ENCODE measurements around the gene TBC1D24. TPM values are rescaled to one million over a fixed set of nuclear protein-coding genes. Genes with fewer than 3 reads are reported as not detected.

Gene TBC1D24
- total and polyA plus RNA-seq, 2 donors (not counting 1 experiment from before 2014, with no cell fraction given), result 7.1 to 9.4 TPM

- H3K27me3 ChIP-seq (replicated peaks in 1 of 4; ENCODE audit: control extremely low read depth in 1 of 4, control insufficient read depth in 3 of 4, insufficient read depth in 4 of 4, low read length in 3 of 4), result no peaks in the 10 kb centered on the region
- WGBS (ENCODE audit: insufficient coverage), result 98% methylated on average over 17 of the region's 23 CpGs
- Mint-ChIP-seq H3K9me3 (ENCODE audit: insufficient read depth) (no peaks in the 10 kb centered on the region), H3K27ac (no peak overlapping the region), H3K27me3 (no peaks in the 10 kb centered on the region), H3K4me3 (no peak overlapping the region), H3K4me1 (peaks cover 18% of the 10 kb centered on the region)
- peaks cover 43% of the 10 kb centered on the region for H3K79me2 ChIP-seq (ENCODE audit: control insufficient read depth, insufficient read depth, low read length)
- no peak overlapping the region for H3K9ac ChIP-seq (ENCODE audit: low read length)
- no peaks in the 10 kb centered on the region for H3K9me3 ChIP-seq (ENCODE audit: control extremely low read depth in 1 of 3, control insufficient read depth in 2 of 3, insufficient read depth in 1 of 3, low read length in 2 of 3)
- no peak for ATAC-seq (ENCODE audit: low read depth)
- POLR2A ChIA-PET, result no interaction called here
- TF ChIP-seq EZH2 (IDR thresholded peaks at IDR 0.05; ENCODE audit: borderline replicate concordance, insufficient read depth, low read depth, low read length, poor library complexity, severe bottlenecking) (no peak), CTCF (IDR thresholded peaks at IDR 0.05) (no peak)
- no peak overlapping the region for H3K27ac ChIP-seq (ENCODE audit: low read length in 2 of 2)
- intact Hi-C loops (cut with micrococcal nuclease), result no loop called here
- no peak overlapping the region for H3K4me3 ChIP-seq (ENCODE audit: control extremely low read depth in 1 of 5, extremely low read depth in 1 of 5, insufficient read depth in 1 of 5, low read depth in 2 of 5, low read length in 4 of 5)
- H3K4me2 ChIP-seq (replicated peaks; ENCODE audit: low read depth, low read length, poor library complexity, severe bottlenecking), result no peak overlapping the region
- peaks cover 0 to 3% of the 10 kb centered on the region in 2 experiments for H3K36me3 ChIP-seq (replicated peaks in 1 of 2; ENCODE audit: control extremely low read depth in 1 of 2, control insufficient read depth in 1 of 2, extremely low read depth in 1 of 2, insufficient read depth in 2 of 2, low read length in 1 of 2)
- DNase-seq, result no peak
- no peak overlapping the region for H2AFZ ChIP-seq (ENCODE audit: insufficient read depth, low read depth, low read length, poor library complexity, severe bottlenecking)
- CTCF ChIA-PET, result interaction anchor here (0.6 kb wide), 1 partner anchor 163 kb away, joined by 6 read pairs; no protein-coding TSS in a partner anchor
- H3K4me1 ChIP-seq (ENCODE audit: control insufficient read depth in 2 of 2, insufficient read depth in 2 of 2, low read length in 2 of 2), result peaks cover 24 to 26% of the 10 kb centered on the region in 2 donors
- no peaks in the 10 kb centered on the region for H4K20me1 ChIP-seq (ENCODE audit: control insufficient read depth, insufficient read depth, low read length, poor library complexity, severe bottlenecking)
Observed at GRCh38 chr16:2490190-2491105, 15.5 kb downstream of the TBC1D24 start.

- no peak overlapping the region for H3K9ac ChIP-seq (ENCODE audit: low read length)
- no peaks in the 10 kb centered on the region for H3K27me3 ChIP-seq (replicated peaks in 1 of 4; ENCODE audit: control extremely low read depth in 1 of 4, control insufficient read depth in 3 of 4, insufficient read depth in 4 of 4, low read length in 3 of 4)
- Mint-ChIP-seq H3K27ac (no peak overlapping the region), H3K9me3 (ENCODE audit: insufficient read depth) (no peaks in the 10 kb centered on the region), H3K4me1 (peaks cover 6% of the 10 kb centered on the region), H3K27me3 (no peaks in the 10 kb centered on the region), H3K4me3 (no peak overlapping the region)
- H3K4me3 ChIP-seq (ENCODE audit: control extremely low read depth in 1 of 5, extremely low read depth in 1 of 5, insufficient read depth in 1 of 5, low read depth in 2 of 5, low read length in 4 of 5), result no peak overlapping the region
- H3K79me2 ChIP-seq (ENCODE audit: control insufficient read depth, insufficient read depth, low read length), result peaks cover 27% of the 10 kb centered on the region
- ChIA-PET POLR2A (no interaction called here), CTCF (no interaction called here)
- H3K4me1 ChIP-seq (ENCODE audit: control insufficient read depth in 2 of 2, insufficient read depth in 2 of 2, low read length in 2 of 2), result peaks cover 8 to 9% of the 10 kb centered on the region in 2 donors
- intact Hi-C loops (cut with micrococcal nuclease), result no loop called here
- 98% methylated on average over 12 of the region's 13 CpGs for WGBS (ENCODE audit: insufficient coverage)
- H4K20me1 ChIP-seq (ENCODE audit: control insufficient read depth, insufficient read depth, low read length, poor library complexity, severe bottlenecking), result no peaks in the 10 kb centered on the region
- H3K27ac ChIP-seq (ENCODE audit: low read length in 2 of 2), result no peak overlapping the region
- H3K36me3 ChIP-seq (replicated peaks in 1 of 2; ENCODE audit: control extremely low read depth in 1 of 2, control insufficient read depth in 1 of 2, extremely low read depth in 1 of 2, insufficient read depth in 2 of 2, low read length in 1 of 2), result peaks cover 0 to 6% of the 10 kb centered on the region in 2 experiments
- DNase-seq (no peak), ATAC-seq (ENCODE audit: low read depth) (no peak)
- H3K4me2 ChIP-seq (replicated peaks; ENCODE audit: low read depth, low read length, poor library complexity, severe bottlenecking), result no peak overlapping the region
- H3K9me3 ChIP-seq (ENCODE audit: control extremely low read depth in 1 of 3, control insufficient read depth in 2 of 3, insufficient read depth in 1 of 3, low read length in 2 of 3), result no peaks in the 10 kb centered on the region
- TF ChIP-seq EZH2 (IDR thresholded peaks at IDR 0.05; ENCODE audit: borderline replicate concordance, insufficient read depth, low read depth, low read length, poor library complexity, severe bottlenecking) (no peak), CTCF (IDR thresholded peaks at IDR 0.05) (no peak)
- no peak overlapping the region for H2AFZ ChIP-seq (ENCODE audit: insufficient read depth, low read depth, low read length, poor library complexity, severe bottlenecking)
Observed at GRCh38 chr16:2492292-2492691, 17.4 kb downstream of the TBC1D24 start.

All from B cell (primary cell).